HG03520 (cell line): ENCODE data around the gene ITGB6.

Experiments
- ATAC-seq: cut with Tn5 transposase; IDR thresholded peaks from one replicate; pipeline ENCODE4 v1.9.1; 2021; ENCODE audit warnings: mild to moderate bottlenecking, moderate library complexity; ENCODE audit not compliant: unreplicated experiment

The ITGB6 gene

GRCh38 chr2:160054984-160055725, 144.9 kb downstream of the ITGB6 start:
- no peak for ATAC-seq

- no peak for ATAC-seq
Measured at GRCh38 chr2:160053946-160054345, 146.1 kb downstream of the ITGB6 start.

GRCh38 chr2:160052531-160052930, 147.5 kb downstream of the ITGB6 start:
- no peak for ATAC-seq

- no peak for ATAC-seq
Measured at GRCh38 chr2:160051371-160051800, 148.7 kb downstream of the ITGB6 start.

GRCh38 chr2:160050147-160050546, 149.9 kb downstream of the ITGB6 start:
- ATAC-seq: no peak
